Choroid plexus epithelial cell (primary cell): ENCODE results near the gene NOS3.
A peak's percentile ranks its signal among the peaks of the same experiment; 100 is the strongest.

Experiments
- DNase-seq: peaks from one replicate; pipeline ENCODE4 v3.0.0-alpha.2; 2010; ENCODE audit warnings: low read depth
- H3K4me3 ChIP-seq: 2 replicates; pipeline ENCODE4 v1.5.1; 2011; ENCODE audit warnings: low read depth, mild to moderate bottlenecking, control low read depth, low read length, moderate library complexity
- CTCF ChIP-seq: conservative IDR thresholded peaks from 2 replicates; pipeline ENCODE4 v1.5.1; 2011; ENCODE audit warnings: low read depth, mild to moderate bottlenecking, control low read depth, inconsistent platforms, low read length, moderate library complexity

Gene NOS3

GRCh38 chr7:151057506-151057988 lies 66.7 kb downstream of the NOS3 start, which contains the start of gene CDK5:
TSS of gene CDK5 (minus strand) at chr7:151057897. CDS start at chr7:151057848, 49 bp downstream.
- no peak for TF ChIP-seq CTCF
- peak within 1 kb of the TSS; percentile 78 for H3K4me3 ChIP-seq
- DNase-seq = no peak

- peak overlapping the region; percentile 78 for H3K4me3 ChIP-seq
- no peak for TF ChIP-seq CTCF
- peak; percentile 100 for DNase-seq
These were observed 67.4 kb downstream of the NOS3 start for GRCh38 chr7:151057989-151058780.

- TF ChIP-seq CTCF = no peak
- H3K4me3 ChIP-seq = peak overlapping the region; percentile 78
- DNase-seq = peak; percentile 66
These were observed 68.1 kb downstream of the NOS3 start for GRCh38 chr7:151058781-151059366.

- TF ChIP-seq CTCF = peak; percentile 62
- peak; percentile 74 for DNase-seq
These were observed 68.7 kb downstream of the NOS3 start, which contains the start of gene SLC4A2 for GRCh38 chr7:151059367-151060112. TSS of gene SLC4A2 (plus strand) at chr7:151059589. CDS start at chr7:151061988, 2,399 bp downstream.

GRCh38 chr7:151060113-151060415 lies 69.2 kb downstream of the NOS3 start:
- DNase-seq = no peak
- H3K4me3 ChIP-seq = peak overlapping the region; percentile 77

More at GRCh38 chr7:151059367-151060112, 68.7 kb downstream of the NOS3 start, which contains the start of gene SLC4A2:
- peak within 1 kb of the TSS; percentile 78 for H3K4me3 ChIP-seq

More at GRCh38 chr7:151060113-151060415, 69.2 kb downstream of the NOS3 start:
- no peak for TF ChIP-seq CTCF
